Gastroesophageal sphincter (tissue), 4 donors: ENCODE measurements around the gene AHDC1. TPM values are rescaled to one million over a fixed set of nuclear protein-coding genes. Genes with fewer than 3 reads are reported as not detected.

Source experiments
- ATAC-seq: fragments of 150-250 bp; one replicate; pipeline ENCODE4 v1.9.1; 2016; ENCODE audit warnings: mild to moderate bottlenecking, moderate library complexity
- H3K27ac ChIP-seq, 4 donors: fragments of 200-600 bp; sonication (generic) in 3 of 4; 1 replicate in 3 of 4; 2 replicates in 1 of 4; pipeline ENCODE4 v1.5.1; 2016 to 2019
- H3K27me3 ChIP-seq: fragments of 200-600 bp; sonication (generic); one replicate; pipeline ENCODE4 v1.5.1; 2019
- H3K36me3 ChIP-seq, 2 donors: fragments of 200-600 bp; sonication (generic); one replicate each; pipeline ENCODE4 v1.5.1; 2019; ENCODE audit warnings: control low read depth in 1 of 2
- H3K4me1 ChIP-seq, 3 donors: fragments of 200-600 bp; sonication (generic); 1 replicate in 2 of 3; 2 replicates in 1 of 3; pipeline ENCODE4 v1.5.1; 2016 to 2019; ENCODE audit warnings: control low read depth in 2 of 3
- H3K4me3 ChIP-seq, 2 donors: fragments of 200-600 bp; sonication (generic); one replicate each; pipeline ENCODE4 v1.5.1; 2019; ENCODE audit warnings: mild to moderate bottlenecking in 1 of 2, moderate library complexity in 1 of 2
- H3K9me3 ChIP-seq, 3 donors: fragments of 200-600 bp; sonication (generic); one replicate each; pipeline ENCODE4 v1.5.1; 2017 to 2019; ENCODE audit warnings: control low read depth in 2 of 3
- CTCF ChIP-seq, 4 experiments: fragments of 200-600 bp in 2 of 4; fragments of 450-650 bp in 2 of 4; sonication (generic) in 1 of 4; IDR thresholded peaks; one replicate each; pipeline ENCODE4 v1.5.1; 2017 to 2019; ENCODE audit warnings: antibody characterized with exemption in 4 of 4, mild to moderate bottlenecking in 2 of 4, moderate library complexity in 2 of 4
- EP300 ChIP-seq: sonication (generic); formaldehyde crosslinking; IDR thresholded peaks from one replicate; pipeline ENCODE4 v1.6.1; 2017; ENCODE audit warnings: antibody characterized with exemption, mild to moderate bottlenecking
- POLR2A ChIP-seq, 2 donors: fragments of 450-650 bp; IDR thresholded peaks; one replicate each; pipeline ENCODE4 v1.6.1; 2017; ENCODE audit warnings: antibody characterized with exemption in 2 of 2, mild to moderate bottlenecking in 2 of 2, moderate library complexity in 1 of 2
- POLR2AphosphoS5 ChIP-seq: sonication (generic); formaldehyde crosslinking; IDR thresholded peaks from one replicate; pipeline ENCODE4 v1.6.1; 2017; ENCODE audit warnings: antibody characterized with exemption
- WGBS, 2 donors: methylation state at CpG; one replicate each; pipeline ENCODE4 v1.1.5; 2018; ENCODE audit warnings: low coverage in 1 of 2; 5-methylcytosine and 5-hydroxymethylcytosine counted together
- total RNA-seq, 4 donors: library from RNA; depleted of rRNA; stranded (reverse); fragments of >200 nt; gene quantifications; one replicate each; pipeline ENCODE4 v1.1.0, GENCODE V29; 2016

The AHDC1 gene
- total RNA-seq, 4 donors from 2014 or later, result 18.2 to 50.3 (median 27.7) TPM

GRCh38 chr1:27566462-27567145, 37.3 kb downstream of the AHDC1 start:
- no peaks in the 10 kb centered on the region for H3K27me3 ChIP-seq
- no peak for TF ChIP-seq EP300
- TF ChIP-seq CTCF (IDR thresholded peaks at IDR 0.05), result no peak
- TF ChIP-seq POLR2AphosphoS5, result no peak
- TF ChIP-seq POLR2A (IDR thresholded peaks at IDR 0.05), result no peak
- ATAC-seq, result no peak
- no peaks in the 10 kb centered on the region for H3K9me3 ChIP-seq
- peak overlapping the region; percentile 30 to 98 (median 94) for H3K27ac ChIP-seq
- WGBS, 2 donors, result 18 to 26% methylated on average over 4 to 12 of the region's 13 CpGs
- H3K4me3 ChIP-seq, result no peak overlapping the region
- H3K36me3 ChIP-seq, result no peaks in the 10 kb centered on the region
- H3K4me1 ChIP-seq, result peaks cover 45 to 100% (median 93%) of the 10 kb centered on the region in 3 donors

- Histone ChIP-seq H3K4me1 (peaks cover 39 to 100% (median 93%) of the 10 kb centered on the region in 3 donors), H3K27me3 (no peaks in the 10 kb centered on the region), H3K4me3 (peak overlapping the region in 1 of 2 donors; percentile 8), H3K36me3 (no peaks in the 10 kb centered on the region), H3K27ac (peak overlapping the region; percentile 54 to 98 (median 94)), H3K9me3 (no peaks in the 10 kb centered on the region)
- TF ChIP-seq EP300, result no peak
- TF ChIP-seq POLR2AphosphoS5, result no peak
- TF ChIP-seq CTCF (IDR thresholded peaks at IDR 0.05), result no peak
- no peak for TF ChIP-seq POLR2A (IDR thresholded peaks at IDR 0.05)
- no peak for ATAC-seq
- 40 to 67% methylated on average over 1 to 3 of the region's 26 CpGs for WGBS, 2 donors
Observed at GRCh38 chr1:27564710-27565649, 39.0 kb downstream of the AHDC1 start.

GRCh38 chr1:27563591-27564471, 40.1 kb downstream of the AHDC1 start:
- H3K27ac ChIP-seq, result peak overlapping the region; percentile 54 to 98 (median 94)
- TF ChIP-seq CTCF (IDR thresholded peaks at IDR 0.05) (no peak), POLR2AphosphoS5 (peak; percentile 28)
- peak; percentile 42 for ATAC-seq
- H3K36me3 ChIP-seq, result peaks cover 0 to 1% of the 10 kb centered on the region in 2 donors
- WGBS, 2 donors, result 36% methylated on average over 4 of the region's 10 CpGs; no CpG with 5 or more reads in 1 of the 2 donors
- no peaks in the 10 kb centered on the region for H3K9me3 ChIP-seq
- H3K4me3 ChIP-seq, result no peak overlapping the region
- peaks cover 39 to 100% (median 87%) of the 10 kb centered on the region in 3 donors for H3K4me1 ChIP-seq
- no peaks in the 10 kb centered on the region for H3K27me3 ChIP-seq

GRCh38 chr1:27563341-27563590, 40.7 kb downstream of the AHDC1 start:
- TF ChIP-seq POLR2A (IDR thresholded peaks at IDR 0.05) (no peak), POLR2AphosphoS5 (no peak), EP300 (no peak), CTCF (IDR thresholded peaks at IDR 0.05) (no peak)
- WGBS, 2 donors, result no CpG with 5 or more reads among the region's 4 CpGs
- Histone ChIP-seq H3K27me3 (no peaks in the 10 kb centered on the region), H3K27ac (peak overlapping the region; percentile 54 to 98 (median 94)), H3K4me3 (no peak overlapping the region), H3K36me3 (peaks cover 0 to 5% of the 10 kb centered on the region in 2 donors), H3K9me3 (no peaks in the 10 kb centered on the region), H3K4me1 (peaks cover 39 to 100% (median 85%) of the 10 kb centered on the region in 3 donors)
- no peak for ATAC-seq
